22Rv1 (cell line): ENCODE data around the gene NKD1.

Experiments
- ZFX ChIP-seq: fragments of 450-650 bp; IDR thresholded peaks from 2 replicates; pipeline ENCODE4 v1.6.1; 2017; ENCODE audit warnings: antibody characterized with exemption, borderline replicate concordance
- TF ChIP-seq, protein P1 (sequence below): fragments of 450-650 bp; IDR thresholded peaks from 2 replicates; pipeline ENCODE4 v1.5.1; 2017; ENCODE audit warnings: mild to moderate bottlenecking

DNA sequence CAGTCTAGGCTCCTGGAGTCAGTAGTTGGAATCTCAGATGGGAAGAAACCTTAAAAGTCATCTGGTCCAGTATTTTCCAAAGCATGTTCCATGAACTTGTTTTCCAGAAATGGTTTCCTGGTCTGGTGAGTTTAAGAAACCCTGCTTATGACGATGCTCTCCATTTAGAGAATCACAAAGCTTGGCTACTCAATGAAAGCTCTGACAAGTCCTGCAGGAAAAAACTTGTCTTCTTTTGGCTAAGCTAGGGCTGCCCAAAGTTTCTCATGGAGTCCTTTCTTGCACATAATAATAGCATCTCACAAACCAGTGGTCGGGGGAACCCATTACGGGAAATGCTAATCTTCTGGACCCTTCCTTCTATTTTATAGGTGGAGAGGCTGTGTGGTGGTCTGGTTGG is 5.5 kb upstream of the NKD1 start:
- TF ChIP-seq, protein P1, sequence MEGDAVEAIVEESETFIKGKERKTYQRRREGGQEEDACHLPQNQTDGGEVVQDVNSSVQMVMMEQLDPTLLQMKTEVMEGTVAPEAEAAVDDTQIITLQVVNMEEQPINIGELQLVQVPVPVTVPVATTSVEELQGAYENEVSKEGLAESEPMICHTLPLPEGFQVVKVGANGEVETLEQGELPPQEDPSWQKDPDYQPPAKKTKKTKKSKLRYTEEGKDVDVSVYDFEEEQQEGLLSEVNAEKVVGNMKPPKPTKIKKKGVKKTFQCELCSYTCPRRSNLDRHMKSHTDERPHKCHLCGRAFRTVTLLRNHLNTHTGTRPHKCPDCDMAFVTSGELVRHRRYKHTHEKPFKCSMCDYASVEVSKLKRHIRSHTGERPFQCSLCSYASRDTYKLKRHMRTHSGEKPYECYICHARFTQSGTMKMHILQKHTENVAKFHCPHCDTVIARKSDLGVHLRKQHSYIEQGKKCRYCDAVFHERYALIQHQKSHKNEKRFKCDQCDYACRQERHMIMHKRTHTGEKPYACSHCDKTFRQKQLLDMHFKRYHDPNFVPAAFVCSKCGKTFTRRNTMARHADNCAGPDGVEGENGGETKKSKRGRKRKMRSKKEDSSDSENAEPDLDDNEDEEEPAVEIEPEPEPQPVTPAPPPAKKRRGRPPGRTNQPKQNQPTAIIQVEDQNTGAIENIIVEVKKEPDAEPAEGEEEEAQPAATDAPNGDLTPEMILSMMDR: no peak
- no peak for TF ChIP-seq ZFX
